Large intestine (tissue), 3 donors: ENCODE data around the gene SLC25A12. TPM values are rescaled to one million over a fixed set of nuclear protein-coding genes. Genes with fewer than 3 reads are reported as not detected.

ENCODE experiments used
- DNase-seq, 2 donors: peaks; one replicate each; pipeline versions ENCODE4 v3.0.0 to v3.0.0-alpha.2; 2013
- H3K27ac ChIP-seq: one replicate; pipeline ENCODE4 v1.5.1; 2013; ENCODE audit warnings: low read length
- H3K27me3 ChIP-seq: 2 replicates; pipeline ENCODE4 v1.6.1; 2013; ENCODE audit warnings: low read length; ENCODE audit not compliant: control insufficient read depth, insufficient read depth
- H3K36me3 ChIP-seq: 2 replicates; pipeline ENCODE4 v1.6.1; 2013; ENCODE audit warnings: low read length; ENCODE audit not compliant: control insufficient read depth, insufficient read depth
- H3K4me1 ChIP-seq: one replicate; pipeline ENCODE4 v1.6.1; 2013; ENCODE audit warnings: low read length; ENCODE audit not compliant: control insufficient read depth, insufficient read depth
- H3K4me3 ChIP-seq: one replicate; pipeline ENCODE4 v1.5.1; 2013; ENCODE audit warnings: low read length
- H3K9me3 ChIP-seq: one replicate; pipeline ENCODE4 v1.6.1; 2013; ENCODE audit warnings: mild to moderate bottlenecking, low read depth, low read length, moderate library complexity; ENCODE audit not compliant: control insufficient read depth
- WGBS: methylation state at CpG from one replicate; pipeline ENCODE4 v1.1.5; 2013; ENCODE audit warnings: low lambda C conversion rate; ENCODE audit not compliant: insufficient coverage; 5-methylcytosine and 5-hydroxymethylcytosine counted together
- polyA plus RNA-seq: library from polyadenylated mRNA; unstranded; fragments of 120-200 nt; gene quantifications from one replicate; pipeline ENCODE4 v1.2.1, GENCODE V29; 2013

Gene SLC25A12
- polyA plus RNA-seq, 1 donor = 9.5 TPM

GRCh38 chr2:171735991-171736710 is 157.9 kb downstream of the SLC25A12 start:
- Histone ChIP-seq H3K27ac (no peak overlapping the region), H3K4me3 (no peak overlapping the region), H3K4me1 (no peaks in the 10 kb centered on the region), H3K27me3 (no peaks in the 10 kb centered on the region), H3K36me3 (peaks cover 47% of the 10 kb centered on the region), H3K9me3 (no peaks in the 10 kb centered on the region)
- WGBS = no CpG with 5 or more reads among the region's 4 CpGs
- DNase-seq = no peak

Other genes with a start within 250 kb of the SLC25A12 start
- 98.1 TPM for gene DYNC1I2, start 206.8 kb downstream of the SLC25A12 start, polyA plus RNA-seq
- gene HAT1, start 28.2 kb upstream of the SLC25A12 start, polyA plus RNA-seq = 39.4 TPM
- gene METAP1D, start 105.7 kb upstream of the SLC25A12 start, polyA plus RNA-seq = 11.4 TPM
- gene DLX1, start 191.3 kb upstream of the SLC25A12 start, polyA plus RNA-seq = 3.4 TPM
- gene DLX2, start 208.7 kb upstream of the SLC25A12 start, polyA plus RNA-seq = 1.1 TPM